Measurements from ENCODE around the gene ARPC5L.

The ARPC5L gene

GRCh38 chr9:124818431-124819281 is 43.3 kb upstream of the ARPC5L start:
- TF ChIP-seq, protein P1, sequence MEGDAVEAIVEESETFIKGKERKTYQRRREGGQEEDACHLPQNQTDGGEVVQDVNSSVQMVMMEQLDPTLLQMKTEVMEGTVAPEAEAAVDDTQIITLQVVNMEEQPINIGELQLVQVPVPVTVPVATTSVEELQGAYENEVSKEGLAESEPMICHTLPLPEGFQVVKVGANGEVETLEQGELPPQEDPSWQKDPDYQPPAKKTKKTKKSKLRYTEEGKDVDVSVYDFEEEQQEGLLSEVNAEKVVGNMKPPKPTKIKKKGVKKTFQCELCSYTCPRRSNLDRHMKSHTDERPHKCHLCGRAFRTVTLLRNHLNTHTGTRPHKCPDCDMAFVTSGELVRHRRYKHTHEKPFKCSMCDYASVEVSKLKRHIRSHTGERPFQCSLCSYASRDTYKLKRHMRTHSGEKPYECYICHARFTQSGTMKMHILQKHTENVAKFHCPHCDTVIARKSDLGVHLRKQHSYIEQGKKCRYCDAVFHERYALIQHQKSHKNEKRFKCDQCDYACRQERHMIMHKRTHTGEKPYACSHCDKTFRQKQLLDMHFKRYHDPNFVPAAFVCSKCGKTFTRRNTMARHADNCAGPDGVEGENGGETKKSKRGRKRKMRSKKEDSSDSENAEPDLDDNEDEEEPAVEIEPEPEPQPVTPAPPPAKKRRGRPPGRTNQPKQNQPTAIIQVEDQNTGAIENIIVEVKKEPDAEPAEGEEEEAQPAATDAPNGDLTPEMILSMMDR (IDR thresholded peaks at IDR 0.05; ENCODE audit: control insufficient read depth, extremely low read depth, insufficient read depth): no peak
- DNase-seq (ENCODE audit: low read depth): no peak
- H3K4me3 ChIP-seq (ENCODE audit: low read depth, low read length): no peak overlapping the region

DNA sequence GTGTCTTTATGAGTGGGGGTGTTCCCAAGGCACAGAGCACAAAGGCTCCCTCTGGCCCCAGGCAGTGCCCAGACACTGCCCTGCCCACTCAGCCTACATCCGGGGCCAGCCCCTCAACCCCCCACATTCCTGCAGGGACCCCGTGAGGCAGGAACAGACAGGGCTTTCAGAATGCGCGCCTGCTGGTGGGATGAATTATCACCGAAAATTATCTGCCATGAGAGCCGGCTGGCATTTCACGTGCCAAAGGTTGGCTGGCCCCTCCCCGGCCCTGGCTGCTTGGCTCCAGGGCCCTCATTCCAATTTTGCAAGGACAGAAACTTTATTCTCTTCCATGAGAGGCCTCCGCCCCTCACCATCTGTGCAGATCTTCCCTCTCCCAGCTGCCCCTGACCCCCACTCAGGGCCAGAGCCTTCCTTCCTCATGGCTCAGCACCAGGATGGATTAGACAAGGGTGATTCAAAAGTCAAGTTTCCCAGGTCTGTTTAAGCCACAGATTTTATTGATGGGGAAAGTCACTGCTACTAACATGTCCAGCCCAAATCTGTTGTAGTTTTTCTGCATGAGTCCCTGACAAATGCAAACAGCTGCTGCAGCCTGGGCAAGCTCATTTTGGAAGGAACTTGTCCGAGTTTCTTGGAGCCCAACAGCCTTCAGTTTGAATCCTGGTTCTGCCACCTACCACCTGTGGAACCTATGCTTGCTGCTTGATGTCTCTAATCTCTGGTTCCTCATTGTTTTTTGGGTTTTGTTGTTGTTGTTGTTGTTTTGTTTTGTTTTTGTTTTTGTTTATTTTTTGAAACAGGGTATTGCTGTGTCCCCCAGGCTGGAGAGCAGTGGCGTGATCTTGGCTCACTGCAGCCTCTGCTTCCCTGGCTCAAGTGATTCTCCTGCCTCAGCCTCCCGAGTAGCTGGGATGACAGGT is 41.0 kb upstream of the ARPC5L start:
- DNase-seq (ENCODE audit: low read depth): no peak
- H3K4me3 ChIP-seq (ENCODE audit: low read depth, low read length): no peak overlapping the region
- TF ChIP-seq, protein P1 (IDR thresholded peaks at IDR 0.05; ENCODE audit: control insufficient read depth, extremely low read depth, insufficient read depth): no peak

DNA sequence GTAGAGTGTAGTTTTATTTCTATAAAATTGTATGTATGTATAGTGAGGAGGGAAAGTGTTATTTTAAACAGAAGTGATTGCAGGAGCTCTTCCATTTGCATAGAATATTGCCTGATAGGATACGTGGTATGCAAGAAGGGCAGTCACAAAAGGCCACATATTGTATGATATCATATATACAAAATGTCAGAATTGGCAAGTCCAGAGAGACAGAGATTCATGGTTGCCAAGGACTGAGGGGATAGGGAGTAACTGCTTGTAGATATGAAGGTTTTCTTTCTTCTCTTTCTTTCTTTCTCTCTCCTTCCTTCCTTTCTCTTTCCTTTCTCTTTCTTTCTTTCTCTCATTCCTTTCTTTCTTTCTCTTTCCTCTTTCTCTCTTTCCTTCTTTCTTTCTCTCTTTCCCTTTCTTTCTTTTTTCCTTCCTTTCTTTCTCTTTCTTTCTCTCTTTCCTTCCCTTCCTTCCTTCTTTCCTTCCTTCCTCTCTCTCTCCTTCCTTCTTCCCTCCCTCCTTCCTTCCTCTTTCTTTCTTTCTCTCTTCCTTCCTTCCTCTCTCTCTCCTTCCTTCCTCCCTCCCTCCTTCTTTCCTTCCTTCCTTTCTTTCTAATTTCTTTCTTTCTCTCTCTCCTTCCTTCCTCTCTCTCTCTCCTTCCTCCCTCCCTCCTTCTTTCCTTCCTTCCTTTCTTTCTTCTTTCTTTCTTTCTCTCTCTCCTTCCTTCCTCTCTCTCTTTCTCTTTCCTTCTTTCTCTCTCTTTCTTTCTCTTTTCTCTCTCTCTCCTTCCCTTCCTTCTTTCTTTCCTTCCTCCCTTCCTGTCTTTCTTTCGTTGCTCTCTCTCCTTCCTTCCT is 33.2 kb upstream of the ARPC5L start:
- TF ChIP-seq, protein P1 (IDR thresholded peaks at IDR 0.05; ENCODE audit: control insufficient read depth, extremely low read depth, insufficient read depth): no peak
- DNase-seq (ENCODE audit: low read depth): no peak
- H3K4me3 ChIP-seq (ENCODE audit: low read depth, low read length): no peak overlapping the region

DNA sequence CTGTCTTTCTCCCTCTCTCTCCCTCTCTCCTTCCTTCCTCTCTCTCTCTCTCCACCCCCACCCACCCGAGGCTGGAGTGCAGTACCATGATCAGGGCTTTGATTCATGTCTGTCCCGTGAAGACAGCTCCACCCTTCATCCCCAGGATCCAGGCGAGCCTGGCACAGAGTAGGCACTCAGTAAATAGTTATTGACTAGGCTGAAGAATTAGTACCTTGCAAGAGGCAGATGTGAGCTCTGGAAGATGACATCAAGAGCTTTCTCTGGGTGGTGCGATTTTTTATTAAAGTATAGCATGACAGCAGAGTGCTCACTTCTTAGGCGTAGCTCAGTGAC is 32.6 kb upstream of the ARPC5L start:
- DNase-seq (ENCODE audit: low read depth): no peak
- TF ChIP-seq, protein P1 (IDR thresholded peaks at IDR 0.05; ENCODE audit: control insufficient read depth, extremely low read depth, insufficient read depth): no peak
- no peak overlapping the region for H3K4me3 ChIP-seq (ENCODE audit: low read depth, low read length)

DNA sequence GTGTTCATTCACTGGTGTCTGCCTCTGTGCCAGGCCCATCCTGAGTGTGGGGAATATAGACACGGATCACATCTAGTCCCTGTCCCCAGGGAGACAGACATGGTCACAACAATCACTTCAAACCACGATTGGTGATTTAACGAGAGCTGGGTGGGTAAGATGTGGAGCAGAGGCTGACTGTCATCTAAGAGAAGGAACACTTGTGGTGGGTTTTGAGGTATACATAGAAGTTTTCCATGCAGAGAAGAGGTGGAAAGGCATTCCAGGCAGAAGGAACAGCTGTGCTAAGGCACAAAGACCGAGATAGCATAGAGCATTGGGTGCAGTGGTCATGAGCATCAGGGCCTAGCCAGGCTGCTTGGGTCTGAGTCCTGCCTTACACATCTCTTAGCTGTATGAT is 31.3 kb upstream of the ARPC5L start:
- TF ChIP-seq, protein P1 (IDR thresholded peaks at IDR 0.05; ENCODE audit: control insufficient read depth, extremely low read depth, insufficient read depth): no peak
- H3K4me3 ChIP-seq (ENCODE audit: low read depth, low read length): no peak overlapping the region
- no peak for DNase-seq (ENCODE audit: low read depth)

DNA sequence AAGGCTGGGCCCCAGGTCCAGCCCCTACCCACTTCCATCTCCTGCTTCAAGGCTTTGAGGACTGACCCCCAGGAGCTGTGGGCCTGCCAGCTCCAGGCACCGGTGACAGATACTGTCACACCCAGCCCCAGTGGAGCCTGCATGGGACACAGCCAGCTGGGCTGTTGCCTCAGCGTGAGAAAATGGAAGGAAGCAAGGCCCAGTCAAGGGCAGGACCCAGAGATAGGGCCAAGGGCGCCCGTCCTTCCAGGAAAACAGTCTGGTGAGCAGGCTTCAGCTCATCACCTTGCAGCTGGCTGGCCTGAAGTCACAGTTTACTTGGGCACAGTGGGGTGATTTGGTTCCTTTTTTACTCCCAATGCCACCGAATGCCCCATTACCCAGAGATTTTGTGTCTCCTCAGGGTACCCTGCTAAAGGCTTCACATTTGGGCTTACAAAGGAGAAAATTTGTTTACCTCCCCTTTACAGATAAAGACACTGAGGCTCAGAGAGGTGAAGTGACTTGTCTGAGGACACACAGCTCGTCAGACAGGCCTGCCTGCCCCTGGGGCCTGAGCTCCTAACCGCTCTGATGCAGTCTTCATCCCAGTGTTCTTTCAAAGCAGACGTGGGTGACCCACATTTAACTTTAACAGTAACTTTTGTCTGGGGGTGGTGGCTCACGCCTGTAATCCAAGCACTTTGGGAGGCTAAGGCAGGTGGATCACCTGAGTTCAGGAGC is 30.1 kb upstream of the ARPC5L start:
- no peak overlapping the region for H3K4me3 ChIP-seq (ENCODE audit: low read depth, low read length)
- TF ChIP-seq, protein P1 (IDR thresholded peaks at IDR 0.05; ENCODE audit: control insufficient read depth, extremely low read depth, insufficient read depth): no peak
- DNase-seq (ENCODE audit: low read depth): no peak

Measured in LNCaP clone FGC (cell line).